K562 (cell line): Measurements from ENCODE around the gene SLC2A4. TPM values are rescaled to one million over a fixed set of nuclear protein-coding genes. Genes with fewer than 3 reads are reported as not detected.

ENCODE experiments used
- ARID2 ChIP-seq: fragments of 450-650 bp; IDR thresholded peaks from 2 replicates; pipeline ENCODE4 v1.6.1; 2017; ENCODE audit warnings: antibody characterized with exemption, mild to moderate bottlenecking
- CBFA2T2 ChIP-seq: fragments of 450-650 bp; conservative IDR thresholded peaks from 2 replicates; pipeline ENCODE4 v1.6.1; 2017; ENCODE audit warnings: mild to moderate bottlenecking
- CREM ChIP-seq: IDR thresholded peaks from 2 replicates; pipeline ENCODE4 v1.6.1; 2014; ENCODE audit warnings: antibody characterized with exemption, low read depth
- HDAC1 ChIP-seq, 2 experiments: fragments of 450-650 bp; IDR thresholded peaks; 2 replicates each; pipeline ENCODE4 v1.6.1; 2016 to 2017; ENCODE audit warnings: inconsistent platforms in 1 of 2, mild to moderate bottlenecking in 1 of 2, moderate library complexity in 1 of 2
- KLF1 ChIP-seq: fragments of 450-650 bp; IDR thresholded peaks from 2 replicates; pipeline ENCODE4 v1.6.1; 2016; ENCODE audit warnings: missing genetic modification characterization, missing compliant biosample characterization
- LCOR ChIP-seq: sonication (generic); formaldehyde crosslinking; IDR thresholded peaks from 2 replicates; pipeline ENCODE4 v1.8.0; 2022; ENCODE audit warnings: mild to moderate bottlenecking, missing genetic modification reagents
- MED1 ChIP-seq: sonication (generic); formaldehyde crosslinking; IDR thresholded peaks from 2 replicates; pipeline ENCODE4 v1.8.1; 2023; ENCODE audit warnings: missing genetic modification reagents, borderline replicate concordance
- POLR2A ChIP-seq: fragments of 450-650 bp; conservative IDR thresholded peaks from 2 replicates; pipeline ENCODE4 v1.6.1; 2016
- PTRF ChIP-seq: fragments of 450-650 bp; IDR thresholded peaks from 2 replicates; pipeline ENCODE4 v1.6.1; 2016; ENCODE audit warnings: mild to moderate bottlenecking, missing genetic modification characterization, missing compliant biosample characterization
- RAD51 ChIP-seq: fragments of 450-650 bp; IDR thresholded peaks from 2 replicates; pipeline ENCODE4 v1.7.1; 2016; ENCODE audit warnings: low read depth, mild to moderate bottlenecking, borderline replicate concordance
- RBM34 ChIP-seq: fragments of 200-400 bp; formaldehyde crosslinking; IDR thresholded peaks from 2 replicates; pipeline ENCODE4 v1.6.1; 2018; ENCODE audit warnings: low read length, borderline replicate concordance; ENCODE audit not compliant: insufficient read depth
- SP2 ChIP-seq: IDR thresholded peaks from 2 replicates; pipeline ENCODE4 v1.6.1; 2011; ENCODE audit warnings: mild to moderate bottlenecking, low read depth, low read length, moderate library complexity; ENCODE audit not compliant: poor library complexity, severe bottlenecking; ENCODE audit errors: extremely low read depth
- TAF7 ChIP-seq: fragments of 450-650 bp; IDR thresholded peaks from 2 replicates; pipeline ENCODE4 v1.6.1; 2016; ENCODE audit warnings: missing genetic modification characterization, missing compliant biosample characterization
- ZC3H11A ChIP-seq: IDR thresholded peaks from 2 replicates; pipeline ENCODE4 v1.6.1; 2012; ENCODE audit warnings: low read depth, low read length, improper control_type of control experiment
- ZNF197 ChIP-seq: fragments of 200-800 bp; sonication (Bioruptor generic); IDR thresholded peaks from 2 replicates; pipeline ENCODE4 v1.6.1; 2016; ENCODE audit warnings: low read depth, missing genetic modification characterization, missing compliant biosample characterization
- polyA plus RNA-seq, 8 experiments: library from polyadenylated mRNA; depleted of rRNA in 4 of 8; stranded (reverse) in 5 of 8; unstranded in 3 of 8; fragments of >200 nt; fragmentation: Nextera tagmentation in 2 of 8; fragmentation: Illumina TruSeq in 1 of 8; extraction: Ambion mirVana in 2 of 8; extraction: Trizol in 1 of 8; gene quantifications; 2 replicates each; pipeline versions ENCODE4 v1.2.1 to v1.2.3, GENCODE V29; 2011 to 2014; ENCODE audit warnings: inconsistent platforms in 1 of 8, missing spikeins in 1 of 8
- total RNA-seq, 7 experiments: library from RNA; depleted of rRNA in 6 of 7; stranded (reverse); fragments of >200 nt in 6 of 7; fragmentation: Illumina TruSeq in 2 of 7; extraction: Trizol in 2 of 7; gene quantifications; 2 replicates each; pipeline versions ENCODE4 v1.2.1 to v1.2.3, GENCODE V29; 2011 to 2021; ENCODE audit warnings: low replicate concordance in 1 of 7
- TF ChIP-seq, protein P1 (sequence below): fragments of 250-450 bp; sonication (Bioruptor Pico); IDR thresholded peaks from 2 replicates; pipeline ENCODE4 v1.6.1; 2021; ENCODE audit warnings: mild to moderate bottlenecking
- TF ChIP-seq, protein P2 (sequence below): fragments of 450-650 bp; IDR thresholded peaks from 2 replicates; pipeline ENCODE4 v1.7.0; 2016; ENCODE audit warnings: borderline replicate concordance
- TF ChIP-seq, protein P3 (sequence below): fragments of 450-650 bp; formaldehyde crosslinking; IDR thresholded peaks from 2 replicates; pipeline ENCODE4 v1.4.0; 2022; ENCODE audit warnings: missing genetic modification characterization
- TF ChIP-seq, protein P4 (sequence below): fragments of 250-450 bp; sonication (Bioruptor Pico); IDR thresholded peaks from 2 replicates; pipeline ENCODE4 v1.5.0; 2022; ENCODE audit warnings: mild to moderate bottlenecking
- TF ChIP-seq, protein P5 (sequence below): sonication (generic); formaldehyde crosslinking; IDR thresholded peaks from 2 replicates; pipeline ENCODE4 v1.8.1; 2022; ENCODE audit warnings: missing genetic modification reagents

The SLC2A4 gene
- total and polyA plus RNA-seq, 9 of the 15 experiments (the other 6 are each of a cell fraction or from before 2014, with no cell fraction given) = 0.74 to 3.5 (median 1.6) TPM

DNA sequence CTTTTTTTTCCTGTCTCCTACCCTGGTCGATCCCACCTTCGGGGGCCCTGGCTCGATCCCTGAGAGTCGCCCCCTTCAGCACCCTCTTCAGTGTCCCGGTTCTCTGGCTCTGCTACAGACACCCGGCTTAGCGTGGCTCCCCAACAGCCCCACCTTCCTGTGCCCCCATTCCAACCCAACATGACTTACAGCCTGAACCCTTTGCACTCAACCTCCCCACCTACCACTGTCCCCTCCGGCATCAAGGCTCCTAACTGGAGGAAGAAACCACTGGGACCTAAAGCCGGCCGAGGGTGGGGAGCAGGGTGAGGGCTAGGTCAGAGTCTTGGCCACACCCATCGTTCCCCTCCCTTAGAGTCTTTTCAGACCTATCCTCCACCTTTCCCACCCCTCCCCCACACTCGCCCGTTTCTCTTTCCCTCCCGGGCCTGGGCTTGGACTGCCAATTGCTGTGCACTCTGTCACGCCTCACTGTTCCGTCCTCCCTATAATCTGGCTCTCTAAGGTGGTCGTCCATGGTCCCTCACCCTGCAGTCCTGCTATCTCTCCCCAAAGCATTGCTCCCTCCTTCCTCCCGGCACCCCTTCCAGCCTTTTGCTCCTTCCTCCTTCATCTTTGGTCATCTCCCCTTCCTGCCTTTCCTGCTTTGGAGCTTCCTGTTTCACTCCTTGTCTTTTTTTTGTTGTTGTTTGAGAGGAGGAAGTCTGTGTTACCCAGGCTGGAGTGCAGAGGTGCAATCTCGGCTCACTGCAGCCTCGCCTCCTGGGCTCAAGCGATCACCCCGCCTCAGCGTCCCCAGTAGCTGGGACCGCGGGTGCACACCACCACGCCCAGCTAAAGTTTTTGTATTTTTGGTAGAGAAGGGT is 18.4 kb upstream of the SLC2A4 start (continued):
- TF ChIP-seq, protein P1, sequence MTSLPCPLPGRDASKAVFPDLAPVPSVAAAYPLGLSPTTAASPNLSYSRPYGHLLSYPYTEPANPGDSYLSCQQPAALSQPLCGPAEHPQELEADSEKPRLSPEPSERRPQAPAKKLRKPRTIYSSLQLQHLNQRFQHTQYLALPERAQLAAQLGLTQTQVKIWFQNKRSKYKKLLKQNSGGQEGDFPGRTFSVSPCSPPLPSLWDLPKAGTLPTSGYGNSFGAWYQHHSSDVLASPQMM (CRISPR knock-in tag) = no peak
- TF ChIP-seq, protein P2, sequence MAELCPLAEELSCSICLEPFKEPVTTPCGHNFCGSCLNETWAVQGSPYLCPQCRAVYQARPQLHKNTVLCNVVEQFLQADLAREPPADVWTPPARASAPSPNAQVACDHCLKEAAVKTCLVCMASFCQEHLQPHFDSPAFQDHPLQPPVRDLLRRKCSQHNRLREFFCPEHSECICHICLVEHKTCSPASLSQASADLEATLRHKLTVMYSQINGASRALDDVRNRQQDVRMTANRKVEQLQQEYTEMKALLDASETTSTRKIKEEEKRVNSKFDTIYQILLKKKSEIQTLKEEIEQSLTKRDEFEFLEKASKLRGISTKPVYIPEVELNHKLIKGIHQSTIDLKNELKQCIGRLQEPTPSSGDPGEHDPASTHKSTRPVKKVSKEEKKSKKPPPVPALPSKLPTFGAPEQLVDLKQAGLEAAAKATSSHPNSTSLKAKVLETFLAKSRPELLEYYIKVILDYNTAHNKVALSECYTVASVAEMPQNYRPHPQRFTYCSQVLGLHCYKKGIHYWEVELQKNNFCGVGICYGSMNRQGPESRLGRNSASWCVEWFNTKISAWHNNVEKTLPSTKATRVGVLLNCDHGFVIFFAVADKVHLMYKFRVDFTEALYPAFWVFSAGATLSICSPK = no peak
- TF ChIP-seq ARID2 (no peak), ZC3H11A (no peak), RBM34 (no peak), SP2 (no peak), ZNF197 (CRISPR knock-in tag) (no peak), HDAC1 (IDR thresholded peaks at IDR 0.05) (peak in 1 of 2 experiments; percentile 81; a peak in 2 of 4 replicates), MED1 (CRISPR knock-in tag) (no peak), RAD51 (no peak), LCOR (CRISPR knock-in tag) (no peak), PTRF (tag) (no peak), CREM (0 out of 2 replicates have a peak, but pooled peaks have one; percentile 16), CBFA2T2 (no peak), TAF7 (tag) (no peak), POLR2A (peak; percentile 58), KLF1 (tag) (no peak)
- TF ChIP-seq, protein P3, sequence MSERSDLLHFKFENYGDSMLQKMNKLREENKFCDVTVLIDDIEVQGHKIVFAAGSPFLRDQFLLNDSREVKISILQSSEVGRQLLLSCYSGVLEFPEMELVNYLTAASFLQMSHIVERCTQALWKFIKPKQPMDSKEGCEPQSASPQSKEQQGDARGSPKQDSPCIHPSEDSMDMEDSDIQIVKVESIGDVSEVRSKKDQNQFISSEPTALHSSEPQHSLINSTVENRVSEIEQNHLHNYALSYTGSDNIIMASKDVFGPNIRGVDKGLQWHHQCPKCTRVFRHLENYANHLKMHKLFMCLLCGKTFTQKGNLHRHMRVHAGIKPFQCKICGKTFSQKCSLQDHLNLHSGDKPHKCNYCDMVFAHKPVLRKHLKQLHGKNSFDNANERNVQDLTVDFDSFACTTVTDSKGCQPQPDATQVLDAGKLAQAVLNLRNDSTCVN (CRISPR knock-in tag) = no peak
- TF ChIP-seq, protein P4, sequence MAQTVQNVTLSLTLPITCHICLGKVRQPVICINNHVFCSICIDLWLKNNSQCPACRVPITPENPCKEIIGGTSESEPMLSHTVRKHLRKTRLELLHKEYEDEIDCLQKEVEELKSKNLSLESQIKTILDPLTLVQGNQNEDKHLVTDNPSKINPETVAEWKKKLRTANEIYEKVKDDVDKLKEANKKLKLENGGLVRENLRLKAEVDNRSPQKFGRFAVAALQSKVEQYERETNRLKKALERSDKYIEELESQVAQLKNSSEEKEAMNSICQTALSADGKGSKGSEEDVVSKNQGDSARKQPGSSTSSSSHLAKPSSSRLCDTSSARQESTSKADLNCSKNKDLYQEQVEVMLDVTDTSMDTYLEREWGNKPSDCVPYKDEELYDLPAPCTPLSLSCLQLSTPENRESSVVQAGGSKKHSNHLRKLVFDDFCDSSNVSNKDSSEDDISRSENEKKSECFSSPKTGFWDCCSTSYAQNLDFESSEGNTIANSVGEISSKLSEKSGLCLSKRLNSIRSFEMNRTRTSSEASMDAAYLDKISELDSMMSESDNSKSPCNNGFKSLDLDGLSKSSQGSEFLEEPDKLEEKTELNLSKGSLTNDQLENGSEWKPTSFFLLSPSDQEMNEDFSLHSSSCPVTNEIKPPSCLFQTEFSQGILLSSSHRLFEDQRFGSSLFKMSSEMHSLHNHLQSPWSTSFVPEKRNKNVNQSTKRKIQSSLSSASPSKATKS (CRISPR knock-in tag) = no peak
- TF ChIP-seq, protein P5, sequence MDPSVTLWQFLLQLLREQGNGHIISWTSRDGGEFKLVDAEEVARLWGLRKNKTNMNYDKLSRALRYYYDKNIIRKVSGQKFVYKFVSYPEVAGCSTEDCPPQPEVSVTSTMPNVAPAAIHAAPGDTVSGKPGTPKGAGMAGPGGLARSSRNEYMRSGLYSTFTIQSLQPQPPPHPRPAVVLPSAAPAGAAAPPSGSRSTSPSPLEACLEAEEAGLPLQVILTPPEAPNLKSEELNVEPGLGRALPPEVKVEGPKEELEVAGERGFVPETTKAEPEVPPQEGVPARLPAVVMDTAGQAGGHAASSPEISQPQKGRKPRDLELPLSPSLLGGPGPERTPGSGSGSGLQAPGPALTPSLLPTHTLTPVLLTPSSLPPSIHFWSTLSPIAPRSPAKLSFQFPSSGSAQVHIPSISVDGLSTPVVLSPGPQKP (CRISPR knock-in tag) = no peak
